Type B pancreatic cell (in vitro differentiated cells): ENCODE results near the gene TOR1AIP1. TPM values are rescaled to one million over a fixed set of nuclear protein-coding genes. Genes with fewer than 3 reads are reported as not detected.

Experiments used
- DNase-seq: peaks from one replicate; pipeline ENCODE4 v3.0.0; 2021; ENCODE audit warnings: mixed read lengths; ENCODE audit not compliant: unreplicated experiment; ENCODE audit errors: extremely low spot score
- H3K27ac Mint-ChIP-seq: 2 replicates; pipeline ENCODE4 v1.8.0; 2021; ENCODE audit warnings: mild to moderate bottlenecking, mixed read lengths
- H3K27me3 Mint-ChIP-seq: 2 replicates; pipeline ENCODE4 v1.8.0; 2021; ENCODE audit warnings: mixed read lengths
- H3K36me3 Mint-ChIP-seq: 2 replicates; pipeline ENCODE4 v1.8.0; 2021; ENCODE audit warnings: mixed read lengths
- H3K4me1 Mint-ChIP-seq: one replicate; pipeline ENCODE4 v1.8.0; 2021; ENCODE audit warnings: mixed read lengths; ENCODE audit not compliant: unreplicated experiment
- H3K4me3 Mint-ChIP-seq: 2 replicates; pipeline ENCODE4 v1.8.0; 2021; ENCODE audit warnings: mild to moderate bottlenecking, mixed read lengths
- H3K9me3 Mint-ChIP-seq: 2 replicates; pipeline ENCODE4 v1.8.0; 2021; ENCODE audit warnings: mixed read lengths
- CTCF ChIP-seq: fragments of 200-600 bp; sonication (generic); conservative IDR thresholded peaks from 2 replicates; pipeline ENCODE4 v1.5.0; 2021; ENCODE audit warnings: antibody characterized with exemption, mild to moderate bottlenecking
- total RNA-seq: library from RNA; stranded (reverse); gene quantifications from 2 replicates; pipeline ENCODE4 v1.2.1, GENCODE V29; 2021; ENCODE audit warnings: low replicate concordance

TOR1AIP1 gene
- total RNA-seq, 1 donor from 2014 or later, result 22.7 TPM

- no peak for DNase-seq
- Mint-ChIP-seq H3K27me3 (no peaks in the 10 kb centered on the region), H3K27ac (no peak overlapping the region), H3K36me3 (peaks cover 25% of the 10 kb centered on the region), H3K9me3 (peaks cover 16% of the 10 kb centered on the region), H3K4me3 (no peak overlapping the region), H3K4me1 (peaks cover 9% of the 10 kb centered on the region)
- TF ChIP-seq CTCF, result no peak
Observed at GRCh38 chr1:179966551-179966950, 84.5 kb downstream of the TOR1AIP1 start.

GRCh38 chr1:179968284-179968993 lies 86.4 kb downstream of the TOR1AIP1 start:
- no peak overlapping the region for H3K4me3 Mint-ChIP-seq
- no peak overlapping the region for H3K27ac Mint-ChIP-seq
- H3K9me3 Mint-ChIP-seq, result peaks cover 6% of the 10 kb centered on the region
- H3K4me1 Mint-ChIP-seq, result peaks cover 10% of the 10 kb centered on the region
- no peak for TF ChIP-seq CTCF
- H3K27me3 Mint-ChIP-seq, result no peaks in the 10 kb centered on the region
- no peak for DNase-seq
- H3K36me3 Mint-ChIP-seq, result peaks cover 24% of the 10 kb centered on the region

- no peak overlapping the region for H3K27ac Mint-ChIP-seq
Observed at GRCh38 chr1:179968994-179969919, 87.2 kb downstream of the TOR1AIP1 start.

More at GRCh38 chr1:179968994-179969919, 87.2 kb downstream of the TOR1AIP1 start:
- TF ChIP-seq CTCF, result no peak
- Mint-ChIP-seq H3K4me1 (peaks cover 15% of the 10 kb centered on the region), H3K4me3 (no peak overlapping the region), H3K36me3 (peaks cover 27% of the 10 kb centered on the region), H3K27me3 (no peaks in the 10 kb centered on the region), H3K9me3 (peaks cover 4% of the 10 kb centered on the region)
- no peak for DNase-seq

Other genes starting within 250 kb of the TOR1AIP1 start
- gene FAM163A, start 139.0 kb upstream of the TOR1AIP1 start, total RNA-seq, result 1.4 and 2.5 TPM in 2 replicates
- gene TOR1AIP2, start 4.5 kb upstream of the TOR1AIP1 start, total RNA-seq, result 90.6 and 124 TPM in 2 replicates
- 41.3 and 41.5 TPM in 2 replicates for gene CEP350, start 72.5 kb downstream of the TOR1AIP1 start, total RNA-seq